HEK293T (cell line): ENCODE data around the gene TMEM259.

Experiments
- CTCF ChIA-PET: fragments of 350-600 bp; formaldehyde crosslinking; extraction: SDS; loops from one replicate; lab custom pipeline; 2021; ENCODE audit warnings: antibody characterized with exemption, inconsistent platforms; lab: Yijun Ruan, JAX
- POLR2A ChIA-PET: fragments of 350-600 bp; formaldehyde crosslinking; extraction: SDS; loops from one replicate; lab custom pipeline; 2020; ENCODE audit warnings: antibody characterized with exemption, inconsistent platforms; lab: Yijun Ruan, JAX
- DNase-seq: peaks from one replicate; pipeline ENCODE4 v3.0.0; 2012; ENCODE audit warnings: mixed read lengths; ENCODE audit errors: extremely low spot score
- ARNT ChIP-seq: fragments of 450-650 bp; IDR thresholded peaks from 2 replicates; pipeline ENCODE4 v1.6.1; 2017; ENCODE audit warnings: mild to moderate bottlenecking
- BHLHE40 ChIP-seq: fragments of 450-650 bp; IDR thresholded peaks from 2 replicates; pipeline ENCODE4 v1.6.1; 2016; ENCODE audit warnings: mild to moderate bottlenecking, moderate library complexity, borderline replicate concordance
- CTBP1 ChIP-seq: fragments of 450-650 bp; IDR thresholded peaks from 2 replicates; pipeline ENCODE4 v1.6.1; 2016; ENCODE audit warnings: borderline replicate concordance
- ELF4 ChIP-seq: fragments of 450-650 bp; IDR thresholded peaks from 2 replicates; pipeline ENCODE4 v1.6.1; 2017; ENCODE audit warnings: antibody characterized with exemption
- FOXA1 ChIP-seq: fragments of 450-650 bp; IDR thresholded peaks from 2 replicates; pipeline ENCODE4 v1.6.1; 2016; ENCODE audit warnings: mild to moderate bottlenecking
- FOXK2 ChIP-seq: fragments of 450-650 bp; IDR thresholded peaks from 2 replicates; pipeline ENCODE4 v1.6.1; 2016; ENCODE audit warnings: mild to moderate bottlenecking
- FOXM1 ChIP-seq: fragments of 450-650 bp; IDR thresholded peaks from 2 replicates; pipeline ENCODE4 v1.6.1; 2017; ENCODE audit warnings: mild to moderate bottlenecking, borderline replicate concordance
- HDGF ChIP-seq: fragments of 450-650 bp; IDR thresholded peaks from 2 replicates; pipeline ENCODE4 v1.6.1; 2017; ENCODE audit warnings: antibody characterized with exemption, borderline replicate concordance
- L3MBTL2 ChIP-seq: fragments of 450-650 bp; conservative IDR thresholded peaks from 2 replicates; pipeline ENCODE4 v1.6.1; 2016; ENCODE audit warnings: mild to moderate bottlenecking
- LEF1 ChIP-seq: fragments of 450-650 bp; IDR thresholded peaks from 2 replicates; pipeline ENCODE4 v1.6.1; 2017; ENCODE audit warnings: mild to moderate bottlenecking, borderline replicate concordance
- NFRKB ChIP-seq: fragments of 450-650 bp; IDR thresholded peaks from 2 replicates; pipeline ENCODE4 v1.6.1; 2016; ENCODE audit warnings: mild to moderate bottlenecking, moderate library complexity
- PKNOX1 ChIP-seq: fragments of 450-650 bp; IDR thresholded peaks from 2 replicates; pipeline ENCODE4 v1.6.1; 2016
- SP1 ChIP-seq: fragments of 450-650 bp; IDR thresholded peaks from 2 replicates; pipeline ENCODE4 v1.6.1; 2017
- SUZ12 ChIP-seq: fragments of 450-650 bp; IDR thresholded peaks from 2 replicates; pipeline ENCODE4 v1.6.1; 2016; ENCODE audit warnings: mild to moderate bottlenecking
- TARDBP ChIP-seq: fragments of 450-650 bp; IDR thresholded peaks from 2 replicates; pipeline ENCODE4 v1.6.1; 2016
- ZNF384 ChIP-seq: fragments of 450-650 bp; IDR thresholded peaks from 2 replicates; pipeline ENCODE4 v1.6.1; 2016

The TMEM259 gene

DNA sequence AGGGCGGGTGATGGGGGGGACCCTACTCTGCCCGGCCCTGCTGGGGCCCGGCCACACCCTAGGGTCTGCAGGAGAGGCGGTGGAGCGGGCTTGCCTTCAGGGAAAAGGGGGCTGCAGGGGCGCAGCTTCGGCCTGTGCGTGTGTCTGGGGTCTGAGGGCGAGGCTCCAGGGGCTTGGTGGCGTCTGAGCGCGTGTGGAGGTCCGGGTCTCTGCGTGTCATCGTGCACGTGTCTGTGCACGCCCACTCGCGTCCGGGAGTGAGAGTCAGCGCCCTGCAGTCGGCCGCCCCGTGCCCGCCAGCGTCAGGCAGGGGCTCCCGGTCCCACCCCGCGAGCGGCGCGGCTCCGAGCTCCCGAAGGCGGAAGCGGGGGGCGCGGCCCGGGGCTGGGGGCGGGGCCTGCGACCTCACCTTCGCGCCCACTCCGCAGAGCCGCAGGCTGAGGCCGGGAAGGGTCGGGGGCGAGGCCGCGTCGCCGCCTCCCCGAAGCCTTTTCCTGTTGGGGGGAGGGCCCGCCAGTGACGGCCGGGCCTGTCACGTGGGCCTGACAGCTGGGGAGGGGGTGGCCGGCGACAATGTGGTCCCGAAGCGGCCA is 45.9 kb upstream of the TMEM259 start, which contains the start of gene ARHGAP45:
TSS of gene ARHGAP45 (plus strand) at position 420 of the 593 bp plus-strand sequence. CDS start 239 bp downstream, outside the sequence.
- POLR2A ChIA-PET: interaction anchor here (1.4 to 1.8 kb wide), 2 partner anchors 18 to 56 kb away, joined by 3 to 4 read pairs; no protein-coding TSS in a partner anchor
- peak; percentile 42 for DNase-seq
- TF ChIP-seq LEF1 (no peak), FOXM1 (no peak), L3MBTL2 (no peak), HDGF (no peak), TARDBP (no peak), PKNOX1 (no peak), SUZ12 (no peak), NFRKB (no peak), SP1 (no peak), CTBP1 (no peak)
- CTCF ChIA-PET: interaction anchor here (1.0 kb wide), 1 partner anchor 43 kb away, joined by 3 read pairs; no protein-coding TSS in a partner anchor

- TF ChIP-seq SUZ12: no peak
- no peak for TF ChIP-seq L3MBTL2
- no peak for TF ChIP-seq LEF1
- TF ChIP-seq CTBP1: no peak
- TF ChIP-seq SP1: no peak
- TF ChIP-seq ZNF384: no peak
- TF ChIP-seq PKNOX1: no peak
- TF ChIP-seq ELF4: no peak
- no peak for TF ChIP-seq FOXK2
- TF ChIP-seq ARNT: no peak
- TF ChIP-seq BHLHE40: no peak
- TF ChIP-seq FOXM1: no peak
- no peak for TF ChIP-seq NFRKB
- no peak for TF ChIP-seq TARDBP
- TF ChIP-seq FOXA1: no peak
- no peak for TF ChIP-seq HDGF
- ChIA-PET POLR2A (interaction anchor here (1.4 kb wide), 1 partner anchor 57 kb away, joined by 3 read pairs; no protein-coding TSS in a partner anchor), CTCF (interaction anchor here (1.0 kb wide), 1 partner anchor 43 kb away, joined by 3 read pairs; no protein-coding TSS in a partner anchor)
- no peak for DNase-seq
Observed at GRCh38 chr19:1066251-1066747, 45.4 kb upstream of the TMEM259 start.

DNA sequence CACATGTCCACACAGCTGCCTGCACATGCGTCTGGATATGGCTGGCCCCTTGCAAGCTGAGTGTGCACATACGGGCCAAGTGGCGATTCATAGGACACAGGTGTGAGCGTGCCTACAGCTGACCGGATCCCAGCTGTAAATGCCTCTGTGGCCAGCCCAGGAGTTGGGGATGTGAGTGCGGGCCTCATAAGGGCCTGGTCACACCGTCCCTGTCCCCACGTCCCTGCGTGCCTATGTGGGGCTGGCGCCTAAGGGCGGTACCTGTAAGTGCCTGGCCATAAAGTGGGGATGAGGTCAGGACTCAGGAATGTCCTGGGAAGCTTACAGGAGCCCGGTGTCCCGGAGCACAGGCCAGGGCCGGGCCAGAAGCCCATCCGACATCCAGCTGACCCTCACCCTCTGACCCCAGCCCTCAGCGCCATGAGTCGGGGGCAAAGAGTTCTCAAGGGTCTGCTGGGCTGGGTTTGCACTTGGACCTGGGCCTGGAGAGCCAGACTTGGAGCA is 44.7 kb upstream of the TMEM259 start:
- TF ChIP-seq SUZ12: no peak
- no peak for TF ChIP-seq FOXK2
- no peak for TF ChIP-seq ZNF384
- TF ChIP-seq NFRKB: no peak
- TF ChIP-seq ARNT: no peak
- TF ChIP-seq FOXA1: no peak
- TF ChIP-seq L3MBTL2: no peak
- TF ChIP-seq LEF1: no peak
- TF ChIP-seq FOXM1: no peak
- TF ChIP-seq TARDBP: no peak
- no peak for DNase-seq
- ChIA-PET CTCF (no interaction called here), POLR2A (interaction anchor here (1.1 to 2.1 kb wide), 3 partner anchors 26 to 203 kb away, joined by 3 to 4 read pairs (median 4); partner anchors contain the start of genes ABCA7 and RNU6-2)

DNA sequence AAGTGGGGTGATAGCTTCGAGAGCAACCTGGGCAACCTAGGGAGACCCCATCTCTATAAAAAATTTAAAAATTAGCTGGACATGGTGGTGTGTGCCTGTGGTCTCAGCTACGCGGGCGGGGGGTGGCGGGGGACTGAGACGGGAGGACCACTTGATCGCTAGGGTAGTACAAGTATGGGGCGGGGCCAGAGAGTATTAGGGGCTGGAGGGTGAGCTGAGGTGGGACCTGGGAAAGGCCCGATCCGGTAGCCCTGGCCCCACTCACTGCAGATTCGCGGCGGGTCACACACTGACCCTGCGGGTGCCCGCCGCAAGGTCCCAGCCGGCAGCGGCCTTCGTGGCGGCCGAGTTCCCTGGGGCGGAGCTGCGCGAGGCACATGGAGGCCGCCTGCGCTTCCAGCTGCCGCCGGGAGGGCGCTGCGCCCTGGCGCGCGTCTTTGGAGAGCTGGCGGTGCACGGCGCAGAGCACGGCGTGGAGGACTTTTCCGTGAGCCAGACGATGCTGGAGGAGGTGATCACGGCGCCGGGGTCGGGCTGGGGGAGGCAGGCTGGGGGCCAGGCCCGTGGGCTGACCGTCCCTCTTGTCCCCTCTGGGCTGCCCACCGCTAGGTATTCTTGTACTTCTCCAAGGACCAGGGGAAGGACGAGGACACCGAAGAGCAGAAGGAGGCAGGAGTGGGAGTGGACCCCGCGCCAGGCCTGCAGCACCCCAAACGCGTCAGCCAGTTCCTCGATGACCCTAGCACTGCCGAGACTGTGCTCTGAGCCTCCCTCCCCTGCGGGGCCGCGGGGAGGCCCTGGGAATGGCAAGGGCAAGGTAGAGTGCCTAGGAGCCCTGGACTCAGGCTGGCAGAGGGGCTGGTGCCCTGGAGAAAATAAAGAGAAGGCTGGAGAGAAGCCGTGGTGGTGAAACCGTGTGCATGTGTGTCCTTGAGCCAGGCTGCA is 44.0 kb upstream of the TMEM259 start:
- ChIA-PET CTCF (interaction anchor here (0.6 to 1.0 kb wide), 3 partner anchors 11 to 1097 kb away, joined by 3 to 5 read pairs (median 3); partner anchors contain the start of gene GPX4), POLR2A (interaction anchor here (1.1 to 2.1 kb wide), 3 partner anchors 25 to 204 kb away, joined by 3 to 4 read pairs (median 4); partner anchors contain the start of genes ABCA7 and RNU6-2)
- no peak for DNase-seq
- TF ChIP-seq L3MBTL2: peak; percentile 69
- TF ChIP-seq LEF1: 0 out of 2 replicates have a peak, but pooled peaks have one; percentile 44
- no peak for TF ChIP-seq CTBP1

- ChIA-PET CTCF (interaction anchor here (0.6 to 1.0 kb wide), 3 partner anchors 12 to 1098 kb away, joined by 3 to 5 read pairs (median 3); partner anchors contain the start of gene GPX4), POLR2A (interaction anchor here (1.1 to 2.1 kb wide), 2 partner anchors 43 to 205 kb away, joined by 4 read pairs; partner anchors contain the start of gene RNU6-2)
- TF ChIP-seq TARDBP: no peak
- no peak for TF ChIP-seq LEF1
- no peak for TF ChIP-seq FOXA1
- TF ChIP-seq ARNT: no peak
- no peak for TF ChIP-seq ELF4
- no peak for TF ChIP-seq FOXM1
- no peak for TF ChIP-seq BHLHE40
- no peak for TF ChIP-seq NFRKB
- no peak for TF ChIP-seq ZNF384
- no peak for DNase-seq
Observed at GRCh38 chr19:1063909-1064660, 43.2 kb upstream of the TMEM259 start.
